ENCODE measurements around the gene PPDPF.

The PPDPF gene

DNA sequence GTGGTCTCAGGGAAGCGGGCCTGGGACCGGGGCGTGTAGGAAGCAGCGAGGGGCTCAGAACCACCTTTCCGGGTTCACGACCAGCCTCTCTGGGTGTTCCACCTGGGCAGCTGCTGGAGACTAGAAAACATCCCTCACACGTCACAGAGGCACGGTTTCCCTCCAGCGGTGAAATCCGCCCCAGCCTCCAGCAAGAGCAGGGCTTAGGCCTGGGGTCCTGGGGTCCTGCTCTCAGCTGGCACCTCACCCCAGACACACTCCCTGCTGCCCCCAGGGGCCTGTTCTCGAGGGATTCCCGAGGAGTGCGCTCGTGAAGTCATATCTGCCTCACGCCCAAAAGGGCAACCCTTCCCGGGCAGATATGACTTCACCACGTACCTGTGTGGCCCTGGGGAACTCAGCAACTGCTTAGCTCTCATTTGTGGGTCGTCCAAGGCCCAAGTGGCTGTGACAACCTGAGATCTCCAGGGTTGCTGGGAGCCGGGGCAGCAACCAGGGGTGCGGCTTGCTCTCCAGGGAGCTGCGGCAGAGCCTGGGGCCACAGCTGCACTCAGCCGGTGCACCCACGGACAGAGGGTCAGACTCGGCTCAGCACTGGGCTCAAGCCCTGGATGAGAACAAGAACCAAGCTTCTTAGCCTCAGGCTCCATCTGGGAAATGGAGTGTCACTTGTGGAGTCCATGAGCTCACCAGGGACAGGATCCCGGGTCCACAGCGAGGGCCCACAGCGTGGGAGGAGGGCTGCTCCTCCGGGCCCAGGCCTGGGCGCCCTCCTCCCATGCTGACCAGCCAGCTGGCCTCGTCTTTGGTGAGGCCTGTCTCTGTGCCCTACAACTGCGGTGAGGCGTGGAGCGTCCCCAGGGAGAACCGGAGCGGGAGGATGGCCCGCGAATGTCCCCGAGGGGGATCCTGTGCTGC is 34.1 kb downstream of the PPDPF start:
- H3K27ac ChIP-seq: no peak overlapping the region
- TF ChIP-seq, protein P1, sequence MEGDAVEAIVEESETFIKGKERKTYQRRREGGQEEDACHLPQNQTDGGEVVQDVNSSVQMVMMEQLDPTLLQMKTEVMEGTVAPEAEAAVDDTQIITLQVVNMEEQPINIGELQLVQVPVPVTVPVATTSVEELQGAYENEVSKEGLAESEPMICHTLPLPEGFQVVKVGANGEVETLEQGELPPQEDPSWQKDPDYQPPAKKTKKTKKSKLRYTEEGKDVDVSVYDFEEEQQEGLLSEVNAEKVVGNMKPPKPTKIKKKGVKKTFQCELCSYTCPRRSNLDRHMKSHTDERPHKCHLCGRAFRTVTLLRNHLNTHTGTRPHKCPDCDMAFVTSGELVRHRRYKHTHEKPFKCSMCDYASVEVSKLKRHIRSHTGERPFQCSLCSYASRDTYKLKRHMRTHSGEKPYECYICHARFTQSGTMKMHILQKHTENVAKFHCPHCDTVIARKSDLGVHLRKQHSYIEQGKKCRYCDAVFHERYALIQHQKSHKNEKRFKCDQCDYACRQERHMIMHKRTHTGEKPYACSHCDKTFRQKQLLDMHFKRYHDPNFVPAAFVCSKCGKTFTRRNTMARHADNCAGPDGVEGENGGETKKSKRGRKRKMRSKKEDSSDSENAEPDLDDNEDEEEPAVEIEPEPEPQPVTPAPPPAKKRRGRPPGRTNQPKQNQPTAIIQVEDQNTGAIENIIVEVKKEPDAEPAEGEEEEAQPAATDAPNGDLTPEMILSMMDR (IDR thresholded peaks at IDR 0.05): no peak
- H3K4me2 ChIP-seq (ENCODE audit: low read length): no peak overlapping the region
- no peak overlapping the region for H3K9ac ChIP-seq
- H3K9me3 ChIP-seq (ENCODE audit: control insufficient read depth, low read length): no peaks in the 10 kb centered on the region
- no peak overlapping the region for H3K4me3 ChIP-seq (ENCODE audit: low read depth, low read length)
- H3K27me3 ChIP-seq (ENCODE audit: control insufficient read depth, insufficient read depth, low read length): no peaks in the 10 kb centered on the region
- H3K4me1 ChIP-seq: peaks cover 4% of the 10 kb centered on the region
- no peaks in the 10 kb centered on the region for H3K79me2 ChIP-seq
- H3K36me3 ChIP-seq (ENCODE audit: control insufficient read depth, insufficient read depth, low read length): no peaks in the 10 kb centered on the region
- H2AFZ ChIP-seq: no peak overlapping the region

DNA sequence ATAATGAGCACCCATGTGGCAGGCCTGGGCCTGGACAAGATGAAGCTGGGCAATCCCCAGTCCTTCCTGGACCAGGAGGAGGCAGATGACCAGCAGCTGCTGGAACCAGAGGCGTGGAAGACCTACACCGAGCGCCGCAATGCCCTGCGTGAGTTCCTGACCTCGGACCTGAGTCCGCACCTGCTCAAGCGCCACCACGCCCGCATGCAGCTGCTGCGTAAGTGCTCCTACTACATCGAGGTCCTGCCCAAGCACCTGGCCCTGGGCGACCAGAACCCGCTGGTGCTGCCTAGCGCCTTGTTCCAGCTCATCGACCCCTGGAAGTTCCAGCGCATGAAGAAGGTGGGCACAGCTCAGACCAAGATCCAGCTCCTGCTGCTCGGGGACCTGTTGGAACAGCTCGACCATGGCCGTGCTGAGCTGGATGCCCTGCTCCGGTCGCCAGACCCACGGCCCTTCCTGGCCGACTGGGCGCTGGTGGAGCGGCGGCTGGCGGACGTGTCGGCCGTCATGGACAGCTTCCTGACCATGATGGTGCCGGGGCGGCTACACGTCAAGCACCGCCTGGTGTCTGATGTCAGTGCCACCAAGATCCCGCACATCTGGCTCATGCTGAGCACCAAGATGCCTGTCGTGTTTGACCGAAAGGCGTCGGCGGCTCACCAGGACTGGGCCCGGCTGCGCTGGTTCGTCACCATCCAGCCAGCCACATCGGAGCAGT is 35.3 kb downstream of the PPDPF start:
- Histone ChIP-seq H3K4me1 (peaks cover 4% of the 10 kb centered on the region), H3K36me3 (ENCODE audit: control insufficient read depth, insufficient read depth, low read length) (no peaks in the 10 kb centered on the region), H3K79me2 (no peaks in the 10 kb centered on the region), H3K4me3 (ENCODE audit: low read depth, low read length) (no peak overlapping the region), H3K9ac (no peak overlapping the region), H3K27me3 (ENCODE audit: control insufficient read depth, insufficient read depth, low read length) (no peaks in the 10 kb centered on the region), H3K27ac (no peak overlapping the region), H3K9me3 (ENCODE audit: control insufficient read depth, low read length) (no peaks in the 10 kb centered on the region), H3K4me2 (ENCODE audit: low read length) (no peak overlapping the region), H2AFZ (no peak overlapping the region)
- TF ChIP-seq, protein P1 (IDR thresholded peaks at IDR 0.05): no peak

DNA sequence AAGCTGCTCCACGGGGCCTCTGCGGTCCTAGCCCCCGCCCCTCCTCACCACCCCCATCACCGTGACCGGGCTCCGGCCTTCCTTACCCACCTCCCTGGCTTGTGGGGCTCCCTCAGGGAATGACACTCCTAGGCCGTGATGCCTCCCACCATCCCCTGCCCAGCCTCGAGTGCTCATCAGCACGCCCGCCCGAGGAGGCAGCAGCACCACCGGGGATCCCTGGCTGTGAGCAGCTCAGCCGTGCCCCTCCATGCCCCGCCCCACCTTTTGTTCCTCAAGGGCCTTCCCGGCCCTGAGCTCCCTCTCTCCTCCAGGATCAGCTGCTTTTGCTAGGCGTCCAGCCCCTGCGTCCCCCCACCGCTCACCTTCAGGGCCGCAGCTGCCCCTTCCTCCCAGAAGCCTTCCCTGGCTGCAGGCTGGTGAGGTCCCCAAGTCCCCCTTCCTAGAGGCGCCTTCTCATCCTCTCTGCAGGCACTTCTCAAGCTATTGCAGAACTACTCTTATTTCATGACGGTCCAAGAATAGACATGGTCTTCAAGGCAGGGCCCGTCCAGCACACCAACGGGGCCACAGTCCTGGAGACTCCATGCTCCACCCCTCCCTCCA is 36.4 kb downstream of the PPDPF start:
- no peak overlapping the region for H3K4me2 ChIP-seq (ENCODE audit: low read length)
- H3K9ac ChIP-seq: no peak overlapping the region
- no peaks in the 10 kb centered on the region for H3K9me3 ChIP-seq (ENCODE audit: control insufficient read depth, low read length)
- TF ChIP-seq, protein P1 (IDR thresholded peaks at IDR 0.05): no peak
- no peaks in the 10 kb centered on the region for H3K27me3 ChIP-seq (ENCODE audit: control insufficient read depth, insufficient read depth, low read length)
- H3K27ac ChIP-seq: no peak overlapping the region
- H3K4me3 ChIP-seq (ENCODE audit: low read depth, low read length): no peak overlapping the region
- H3K79me2 ChIP-seq: no peaks in the 10 kb centered on the region
- H3K4me1 ChIP-seq: peaks cover 4% of the 10 kb centered on the region
- H2AFZ ChIP-seq: no peak overlapping the region
- H3K36me3 ChIP-seq (ENCODE audit: control insufficient read depth, insufficient read depth, low read length): no peaks in the 10 kb centered on the region

DNA sequence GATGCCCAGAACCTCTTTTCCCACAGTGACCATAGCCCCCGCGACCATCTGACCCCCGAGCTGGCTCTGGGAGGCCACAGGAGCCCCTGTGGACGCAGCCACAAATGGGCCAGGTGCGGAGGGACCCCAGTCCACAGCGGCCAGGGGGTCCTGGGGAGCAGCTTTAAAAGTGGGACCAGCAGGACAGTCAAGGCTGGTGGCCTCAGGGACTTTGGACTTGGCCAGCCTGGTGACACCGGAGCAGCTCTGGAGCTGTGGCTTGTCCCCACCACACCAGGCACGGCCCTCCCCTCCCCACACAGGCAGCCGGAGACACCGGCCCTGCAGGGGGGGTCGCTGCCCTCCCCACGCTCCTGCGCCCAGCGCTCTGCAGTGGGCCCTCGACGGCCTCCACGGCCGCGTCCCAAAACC is 36.9 kb downstream of the PPDPF start:
- Histone ChIP-seq H3K79me2 (no peaks in the 10 kb centered on the region), H3K4me3 (ENCODE audit: low read depth, low read length) (no peak overlapping the region), H3K4me2 (ENCODE audit: low read length) (no peak overlapping the region), H3K27me3 (ENCODE audit: control insufficient read depth, insufficient read depth, low read length) (no peaks in the 10 kb centered on the region), H2AFZ (no peak overlapping the region), H3K9ac (no peak overlapping the region), H3K27ac (no peak overlapping the region), H3K4me1 (peaks cover 4% of the 10 kb centered on the region), H3K36me3 (ENCODE audit: control insufficient read depth, insufficient read depth, low read length) (no peaks in the 10 kb centered on the region), H3K9me3 (ENCODE audit: control insufficient read depth, low read length) (no peaks in the 10 kb centered on the region)
- TF ChIP-seq, protein P1 (IDR thresholded peaks at IDR 0.05): no peak
